GM21786 (cell line): ENCODE measurements around the gene CLDN9.

Experiments
- ATAC-seq: cut with Tn5 transposase; IDR thresholded peaks from one replicate; pipeline ENCODE4 v1.9.1; 2021; ENCODE audit not compliant: unreplicated experiment

Gene CLDN9

DNA sequence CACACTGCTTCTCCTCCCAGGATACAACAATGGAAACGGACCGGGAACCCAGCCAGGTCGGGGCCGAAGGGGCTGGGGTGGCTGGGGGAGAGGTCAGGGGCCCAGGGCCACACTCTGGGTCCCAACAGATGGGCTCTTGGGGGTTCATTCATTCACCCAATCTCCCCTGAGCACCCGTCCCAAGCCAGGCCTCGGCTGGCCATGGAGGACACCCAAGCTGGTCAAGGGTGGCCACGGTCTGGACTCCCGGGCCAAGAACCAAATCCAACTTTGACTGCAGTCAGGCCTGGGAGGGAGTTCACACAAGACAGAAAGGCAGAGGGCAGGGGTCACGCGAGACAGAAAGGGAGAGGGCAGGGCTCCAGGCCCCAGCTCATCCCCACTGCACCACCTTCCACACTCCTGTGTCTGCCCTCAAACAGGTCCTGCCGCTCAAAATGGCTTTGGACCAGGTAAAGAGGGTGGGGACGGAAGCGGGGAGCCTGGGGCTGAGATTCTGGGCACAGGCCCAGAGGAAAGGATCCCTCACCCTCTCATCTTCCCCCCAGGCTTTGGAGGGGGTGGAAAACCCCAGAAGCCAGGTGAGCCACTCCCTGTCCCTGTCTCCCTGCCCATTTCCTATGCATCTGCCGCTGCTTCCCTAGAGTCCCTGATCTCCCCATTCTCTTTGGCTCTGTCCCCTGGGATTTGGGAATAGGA is 20.2 kb upstream of the CLDN9 start:
- ATAC-seq = no peak

DNA sequence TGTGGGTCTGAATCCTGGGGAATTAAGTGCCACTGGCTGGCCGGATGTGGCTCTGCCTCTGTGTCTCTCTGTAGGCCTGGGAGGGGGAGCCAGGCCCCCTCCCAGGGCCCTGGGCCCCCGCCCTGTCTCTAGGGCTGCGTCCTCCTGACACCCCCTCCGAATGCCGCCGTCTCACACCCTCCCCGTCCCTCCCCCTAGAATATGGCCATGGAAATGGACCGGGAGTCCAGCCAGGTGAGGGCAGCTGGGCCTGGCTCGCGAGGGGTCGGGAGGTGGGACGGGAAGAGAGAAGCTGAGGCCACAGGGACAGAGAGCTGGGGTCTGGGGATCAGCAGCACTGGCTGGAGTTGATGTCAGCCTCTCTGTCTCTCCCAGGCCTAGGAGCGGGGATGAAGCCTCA is 16.4 kb upstream of the CLDN9 start:
- no peak for ATAC-seq

DNA sequence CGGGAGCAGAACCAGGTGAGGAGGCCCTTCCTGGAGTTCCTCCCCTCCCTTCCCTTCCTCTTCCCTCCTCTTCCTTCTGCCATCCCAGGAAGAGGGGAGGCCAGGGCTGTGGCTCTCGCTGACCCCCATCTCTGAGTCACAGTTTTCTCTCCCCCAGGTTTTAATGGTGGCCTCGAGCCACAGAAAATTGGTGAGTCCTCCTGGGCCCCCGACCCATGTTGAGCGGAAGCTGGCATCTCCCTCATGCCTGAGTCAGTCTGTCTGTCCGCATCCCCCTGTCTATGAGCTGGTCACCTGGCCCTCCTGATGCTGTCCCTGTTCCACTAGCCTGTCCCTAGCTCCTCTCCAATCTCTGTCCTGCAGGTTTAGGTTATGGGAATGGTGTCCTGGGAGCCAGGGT is 12.8 kb upstream of the CLDN9 start:
- ATAC-seq = no peak

DNA sequence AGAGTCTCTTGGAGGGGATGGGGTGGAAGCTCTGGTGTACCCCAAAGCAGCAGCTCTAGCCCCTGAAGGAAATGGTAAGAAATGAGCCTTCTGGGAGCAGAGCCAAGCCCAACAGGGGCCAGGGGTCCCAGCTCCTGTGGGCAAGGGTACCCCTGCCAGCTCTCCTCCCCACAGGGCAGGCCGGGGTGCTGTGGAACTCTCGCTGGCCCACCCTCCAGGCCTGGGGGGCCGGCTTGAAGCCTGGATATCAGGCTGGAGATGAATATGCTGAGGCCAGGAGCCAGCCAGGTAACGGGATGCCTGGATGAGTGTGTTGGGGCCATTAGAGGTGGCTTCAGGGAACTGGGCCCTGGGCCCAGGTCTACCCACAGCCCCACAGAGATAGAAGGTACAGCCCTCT is 12.2 kb upstream of the CLDN9 start:
- ATAC-seq = no peak

- no peak for ATAC-seq
Measured at GRCh38 chr16:3001316-3001715, 11.4 kb upstream of the CLDN9 start.

GRCh38 chr16:3003582-3004270 is 9.0 kb upstream of the CLDN9 start:
- ATAC-seq = peak; percentile 98

GRCh38 chr16:3004319-3004718 is 8.4 kb upstream of the CLDN9 start:
- no peak for ATAC-seq

DNA sequence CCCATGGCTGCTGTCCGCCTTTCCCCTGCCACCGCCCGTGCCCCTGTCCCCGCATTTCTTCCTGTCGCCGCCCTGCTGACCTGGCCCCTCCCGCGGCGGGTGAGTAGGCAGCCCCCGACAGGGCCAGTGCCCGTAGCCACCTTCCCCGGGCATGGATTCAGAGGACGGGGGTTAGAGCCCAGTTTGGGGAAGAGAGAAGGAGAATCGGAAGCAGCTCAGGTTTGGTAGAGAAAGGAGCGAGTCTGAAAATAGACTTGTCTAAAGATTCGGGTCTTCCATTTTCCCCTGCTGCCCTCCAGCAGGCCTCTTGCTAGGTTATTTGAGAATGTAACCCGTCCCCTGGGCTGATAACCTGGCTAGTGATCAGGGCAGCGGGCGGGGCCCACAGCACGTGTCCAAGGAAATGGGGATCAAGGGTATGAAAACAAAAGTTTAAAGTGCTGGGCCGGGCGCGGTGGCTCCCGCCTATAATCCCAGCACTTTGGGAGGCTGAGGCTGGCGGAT is 7.9 kb upstream of the CLDN9 start:
- ATAC-seq = no peak

DNA sequence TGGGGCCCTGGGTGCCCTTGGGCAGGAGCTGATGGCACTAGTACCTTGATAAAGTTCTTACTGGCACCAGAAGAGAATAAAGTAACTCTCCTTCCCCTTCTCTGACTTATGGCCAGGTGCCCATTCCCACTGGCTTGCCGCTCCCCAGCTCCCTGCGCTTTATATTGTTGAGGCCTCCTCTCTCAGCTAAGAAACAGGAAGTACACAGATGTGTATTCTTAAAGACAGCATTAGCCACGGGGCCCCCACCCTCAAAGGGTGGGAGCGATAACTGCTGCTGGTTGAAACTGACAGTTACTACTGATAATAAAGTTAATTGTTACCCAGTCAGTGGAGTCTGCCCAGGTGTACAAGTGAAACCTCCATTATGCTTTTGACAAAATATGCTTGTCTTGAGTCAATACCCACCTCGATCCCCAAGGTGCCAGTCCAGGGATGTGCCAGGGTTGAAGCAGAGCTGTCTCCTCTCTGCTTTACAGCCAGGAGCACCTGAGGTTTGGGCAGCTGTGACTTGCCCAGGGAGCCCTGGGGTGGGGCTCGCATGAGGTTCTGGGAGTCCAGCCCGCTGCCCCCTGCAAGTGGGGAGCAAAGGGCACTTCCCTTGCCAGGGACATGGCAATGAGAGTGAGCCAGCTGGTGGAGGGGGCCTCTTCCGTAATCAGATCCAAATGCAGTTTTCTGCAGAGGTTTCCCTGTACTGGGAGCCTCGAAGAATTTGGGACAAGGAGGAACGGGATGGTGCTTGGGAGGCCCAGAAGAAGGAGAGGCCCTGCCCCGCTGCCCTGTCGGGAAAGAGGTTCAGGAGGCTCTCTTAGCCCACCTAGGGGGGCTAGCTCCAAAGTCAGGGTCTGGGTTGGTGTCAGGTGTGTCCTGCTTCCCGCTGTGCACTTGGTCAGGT is 5.4 kb upstream of the CLDN9 start:
- no peak for ATAC-seq

DNA sequence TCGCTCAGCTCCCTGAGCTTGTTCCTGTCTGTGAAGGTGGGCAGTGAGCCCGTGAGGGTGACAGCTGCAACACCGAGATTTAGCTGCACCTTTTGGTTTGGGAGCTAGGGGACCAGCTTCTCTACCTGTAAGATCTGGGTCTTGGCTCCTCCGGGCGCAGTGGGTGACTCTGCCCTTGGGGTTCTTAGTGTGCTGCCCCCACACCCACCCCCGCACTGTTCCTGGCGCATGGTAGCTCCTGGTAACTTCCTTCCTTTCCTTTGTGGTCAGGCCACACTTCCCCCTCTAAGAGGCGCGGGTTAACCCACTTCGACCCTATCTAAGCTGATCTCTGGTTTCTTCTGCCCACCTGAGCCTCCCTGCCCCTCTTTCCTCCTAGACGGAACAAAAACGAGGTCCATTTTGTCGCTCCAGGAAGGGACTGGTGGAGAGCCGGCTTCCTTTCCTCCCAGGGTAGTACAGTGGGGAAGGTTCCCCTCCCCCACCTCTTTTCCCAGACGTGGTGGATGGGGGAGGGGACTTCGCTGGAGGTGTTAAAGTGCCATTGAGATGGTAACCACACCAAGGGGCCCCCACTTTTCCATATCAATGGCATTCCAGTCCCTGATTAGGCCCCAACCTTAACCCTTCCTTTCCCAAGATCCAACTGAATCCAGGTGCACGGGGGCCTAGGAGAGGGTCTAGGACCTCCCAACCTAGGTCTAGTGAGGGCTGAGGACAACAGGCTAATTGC is 4.6 kb upstream of the CLDN9 start:
- ATAC-seq = no peak

GRCh38 chr16:3008690-3009037 is 4.1 kb upstream of the CLDN9 start:
- no peak for ATAC-seq

DNA sequence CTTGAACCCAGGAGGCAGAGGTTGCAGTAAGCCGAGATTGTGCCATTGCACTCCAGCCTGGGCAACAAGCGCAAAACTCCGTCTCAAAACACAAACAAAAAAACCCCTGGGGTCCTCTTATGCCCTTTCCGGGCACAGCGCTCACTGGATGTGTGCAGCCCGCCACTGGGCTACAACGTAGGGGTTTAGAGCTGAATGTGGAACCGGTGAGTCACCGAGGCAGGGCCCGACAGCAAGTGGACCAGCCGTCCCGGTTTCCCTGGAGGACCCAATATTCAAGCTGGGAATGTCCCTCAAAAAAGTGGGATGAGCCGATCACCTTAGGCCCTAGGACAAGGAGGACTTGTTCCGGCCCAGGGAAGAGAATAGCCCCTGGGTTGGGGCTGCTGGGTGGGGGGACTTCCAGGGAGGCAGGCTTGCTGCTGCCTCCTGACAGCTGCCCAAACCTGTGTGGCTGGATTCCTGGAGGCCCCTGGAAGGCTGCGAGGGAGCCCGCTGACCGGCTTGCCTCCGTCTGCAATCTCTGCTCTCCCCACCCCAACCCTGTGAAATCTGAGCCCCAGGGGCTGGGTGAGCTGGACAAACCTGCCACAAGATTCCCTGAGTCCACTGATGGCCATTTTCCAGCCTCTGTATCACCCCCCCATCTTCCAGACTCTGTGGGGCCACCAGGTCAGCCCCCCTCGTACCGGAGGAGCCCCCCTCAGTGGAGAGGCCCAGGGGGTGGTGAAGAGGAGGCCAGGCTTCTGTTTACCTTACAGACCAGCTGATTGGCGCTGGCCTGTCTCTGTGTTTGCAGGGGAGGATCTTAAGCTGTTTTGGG is 2.9 kb upstream of the CLDN9 start:
- ATAC-seq = no peak

DNA sequence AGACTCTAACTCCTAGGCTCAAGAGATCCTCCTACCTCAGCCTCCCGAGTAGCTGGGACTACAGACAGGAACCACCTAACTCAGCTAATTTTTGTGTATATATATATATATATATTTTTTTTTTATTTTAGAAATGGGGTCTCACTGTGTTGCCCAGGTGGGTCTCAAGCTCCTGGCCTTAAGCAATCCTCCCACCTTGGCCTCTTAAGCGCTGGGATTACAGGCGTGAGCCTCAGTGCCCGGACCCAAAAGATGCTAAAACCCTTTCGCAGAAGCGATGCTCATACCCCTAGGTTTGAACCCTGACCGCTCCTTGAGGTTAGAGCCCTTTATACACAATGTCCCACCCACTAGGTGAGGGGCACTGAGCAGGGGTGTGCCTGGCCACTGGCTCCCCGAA is 2.2 kb upstream of the CLDN9 start:
- ATAC-seq = no peak

DNA sequence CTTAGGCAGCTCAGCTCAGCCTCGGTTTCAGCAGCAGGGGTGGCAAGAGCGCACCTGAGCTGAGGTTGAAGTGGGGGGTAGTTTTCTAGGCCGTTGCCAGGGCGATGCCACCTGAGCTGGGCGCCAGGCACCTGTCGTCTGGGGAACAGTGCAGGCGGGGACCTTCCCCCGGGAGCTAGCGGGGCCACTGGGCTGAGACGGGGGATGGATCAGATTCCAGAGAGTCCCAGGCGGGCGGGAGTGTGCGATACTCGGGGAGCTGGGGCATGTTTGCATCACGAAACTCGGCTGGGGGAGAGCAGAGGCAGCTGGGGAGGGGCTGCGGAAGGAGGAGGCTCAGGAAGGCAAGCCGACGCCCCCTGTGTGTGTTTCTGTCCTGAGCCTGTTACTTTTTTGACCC is 477 bp upstream of the CLDN9 start:
- ATAC-seq = no peak

- no peak for ATAC-seq
Measured at GRCh38 chr16:3013491-3013951, 798 bp downstream of the CLDN9 start.

DNA sequence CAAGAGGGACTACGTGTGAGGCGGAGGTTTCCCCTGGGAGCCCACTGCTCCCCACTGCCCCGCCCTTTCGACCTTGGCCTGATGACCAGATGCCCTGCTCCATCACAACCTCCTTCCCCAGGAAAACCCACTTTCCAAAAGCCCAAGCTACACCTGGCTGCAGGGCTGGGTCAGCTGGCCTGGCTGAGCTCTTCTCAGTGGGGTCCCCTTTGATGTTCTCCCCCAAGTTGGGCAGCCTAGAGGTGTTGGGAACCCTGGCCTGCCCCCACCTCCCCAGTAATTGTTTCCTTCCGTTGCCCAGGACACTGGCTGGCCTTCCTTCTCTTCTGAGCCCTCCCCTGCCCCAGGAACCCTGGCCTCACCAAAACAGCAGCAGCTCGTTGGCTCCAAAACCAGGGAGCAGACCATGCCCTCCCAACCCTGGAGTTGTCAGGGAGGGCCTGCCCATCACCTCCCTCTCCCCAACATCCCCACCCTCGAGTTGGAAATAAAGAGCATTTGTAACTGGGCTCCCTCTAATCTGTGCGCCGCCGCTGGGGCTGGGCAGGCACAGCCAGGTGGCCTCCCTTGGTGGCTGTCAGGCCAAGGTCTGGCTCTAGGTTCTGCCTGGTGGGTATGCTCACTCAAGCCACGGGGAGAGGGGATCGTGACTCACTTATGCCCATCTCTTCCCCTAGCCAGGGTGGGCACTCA is 1.4 kb downstream of the CLDN9 start:
- no peak for ATAC-seq

- no peak for ATAC-seq
Measured at GRCh38 chr16:3014971-3015370, 2.2 kb downstream of the CLDN9 start.

- no peak for ATAC-seq
Measured at GRCh38 chr16:3015865-3016521, 3.3 kb downstream of the CLDN9 start.

- no peak for ATAC-seq
Measured at GRCh38 chr16:3017344-3017743, 4.6 kb downstream of the CLDN9 start.
